Psoas muscle (tissue), 8 donors: ENCODE results near the gene VARS1. TPM values are rescaled to one million over a fixed set of nuclear protein-coding genes. Genes with fewer than 3 reads are reported as not detected.

Experiments used
- ATAC-seq, 4 donors: fragments of 200-7000 bp; cut with Tn5 transposase; one replicate each; pipeline ENCODE4 v1.9.1; 2020; ENCODE audit warnings: moderate library complexity in 3 of 4, mild to moderate bottlenecking in 2 of 4
- DNase-seq, 2 donors: peaks; one replicate each; pipeline ENCODE4 v3.0.0-alpha.2; 2020
- H3K27ac ChIP-seq: fragments of 200-600 bp; one replicate; pipeline ENCODE4 v1.8.0; 2022
- H3K27me3 ChIP-seq, 3 donors: fragments of 200-600 bp in 1 of 3; one replicate each; pipeline versions ENCODE4 v1.6.1 to v1.8.0; 2013 to 2022; ENCODE audit warnings: low read length in 2 of 3, mild to moderate bottlenecking in 2 of 3, moderate library complexity in 1 of 3; ENCODE audit not compliant: insufficient read depth in 3 of 3
- H3K36me3 ChIP-seq, 2 donors: fragments of 200-600 bp in 1 of 2; one replicate each; pipeline versions ENCODE4 v1.6.1 to v1.8.0; 2013 to 2022; ENCODE audit warnings: low read depth in 1 of 2, mild to moderate bottlenecking in 1 of 2, moderate library complexity in 1 of 2; ENCODE audit not compliant: insufficient read depth in 1 of 2
- H3K4me1 ChIP-seq: fragments of 200-600 bp; one replicate; pipeline ENCODE4 v1.8.0; 2022
- H3K4me3 ChIP-seq: fragments of 200-600 bp; one replicate; pipeline ENCODE4 v1.8.0; 2022; ENCODE audit warnings: mild to moderate bottlenecking
- H3K9me3 ChIP-seq: fragments of 200-600 bp; one replicate; pipeline ENCODE4 v1.8.0; 2022
- CTCF ChIP-seq: fragments of 200-600 bp; IDR thresholded peaks from one replicate; pipeline ENCODE4 v1.8.0; 2022; ENCODE audit warnings: antibody characterized with exemption
- WGBS, 3 donors: extraction: QIAGEN DNeasy Blood & Tissue Kit; methylation state at CpG; one replicate each; pipeline versions ENCODE4 v1.1.6 to v1.1.7; 2013; 5-methylcytosine and 5-hydroxymethylcytosine counted together
- intact Hi-C, 2 donors: fragments of 100-400 bp; cut with DNase I; formaldehyde crosslinking; loops; one replicate each; pipeline versions ENCODE4 v1.11.0 to v1.14.2; 2022
- polyA plus RNA-seq, 3 donors: library from polyadenylated mRNA; stranded (reverse); fragments of 200-250 nt; gene quantifications; one replicate each; pipeline ENCODE4 v1.2.3, GENCODE V29; 2013
- total RNA-seq, 4 donors: library from RNA; stranded (reverse); fragmentation: NEBNext Ultra II Directional in 2 of 4; extraction: Animal tissue kit (Norgen Biotek cat#: 25700) in 2 of 4; gene quantifications; one replicate each; pipeline versions ENCODE4 v1.2.1 to v1.2.4, GENCODE V29; 2021 to 2023
- donor health status: healthy with polysubstance abuse.
- donor health status: DM: no; HTN: no; CAD: no; lungs with moderate emphysema.
- donor health status: Bipolar disorder and iron deficiency.
- donor health status: healthy.
- donor health status: DM: yes; HTN: yes; CAD: no.
- donor health status: DM: no; HTN: no; CAD: no.
- donor health status: DM: no; HTN: no; CAD: no.
- donor health status: DM: yes; HTN: yes; CAD: no.

VARS1 gene
- total and polyA plus RNA-seq, 7 donors = 43.9 to 108 (median 65.2) TPM

DNA sequence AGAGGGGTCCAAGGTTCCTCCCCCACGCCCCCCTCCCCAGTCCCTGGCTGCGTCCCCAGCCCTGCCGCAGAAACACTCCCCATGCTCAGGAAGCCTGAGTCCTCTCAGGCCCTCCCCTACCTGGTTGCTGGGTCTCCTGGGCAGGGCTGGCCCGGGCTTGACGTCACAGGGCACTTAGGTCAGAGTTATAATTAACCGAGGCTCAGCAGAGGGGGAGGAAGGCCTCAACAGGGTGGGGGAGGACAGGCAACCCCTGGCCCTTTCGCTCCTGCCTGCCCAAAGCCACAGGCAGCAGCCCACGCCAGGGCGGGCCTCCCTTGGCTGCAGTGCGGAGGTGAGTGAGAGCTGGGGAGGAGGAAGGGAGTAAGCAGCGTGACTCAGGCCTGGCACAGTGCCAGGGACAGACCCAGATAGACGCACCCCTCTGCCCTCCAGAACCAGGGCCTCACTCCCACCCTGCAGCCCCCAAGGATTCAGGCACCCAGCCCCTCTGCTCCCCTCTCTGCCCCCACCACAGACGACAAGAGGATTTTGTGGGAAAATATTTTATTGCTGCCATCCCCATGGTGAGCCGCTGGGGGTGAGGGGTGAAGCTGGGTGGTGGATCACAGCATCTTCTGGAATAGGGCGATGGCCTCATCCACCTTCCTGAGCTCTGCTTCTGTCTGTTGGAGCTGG is 18.4 kb downstream of the VARS1 start, which contains the start of gene VWA7:
Gene VWA7 (minus strand): TSS at position 340 of the 678 bp plus-strand sequence. CDS start 549 bp downstream, outside the sequence.
- ATAC-seq (peak; percentile 80 to 89 (median 86)), DNase-seq (peak; percentile 73 to 86)
- no peaks in the 10 kb centered on the region for H3K27me3 ChIP-seq
- H3K9me3 ChIP-seq = no peaks in the 10 kb centered on the region
- intact Hi-C loops = loop anchor here (2.0 to 10.0 kb wide), 2 partner anchors 54 to 88 kb away; partner anchors contain the start of gene NEU1 (in 1 of the 2)
- TF ChIP-seq CTCF = no peak
- H3K36me3 ChIP-seq = peaks cover 0 to 42% of the 10 kb centered on the region in 2 donors
- peak within 1 kb of the TSS; percentile 55 for H3K4me3 ChIP-seq
- WGBS, 3 donors = 13 to 16% (median 14%) methylated on average over 11 to 15 of the region's 15 CpGs
- H3K4me1 ChIP-seq = peaks cover 17% of the 10 kb centered on the region
- H3K27ac ChIP-seq = peak within 1 kb of the TSS; percentile 88

GRCh38 chr6:31776485-31776988 is 19.0 kb downstream of the VARS1 start:
- peaks cover 17% of the 10 kb centered on the region for H3K4me1 ChIP-seq
- H3K9me3 ChIP-seq = no peaks in the 10 kb centered on the region
- peak overlapping the region; percentile 55 for H3K4me3 ChIP-seq
- ATAC-seq (peak in 1 of 4 donors; percentile 3), DNase-seq (no peak)
- WGBS, 3 donors = 34 to 35% (median 35%) methylated on average over 13 to 14 of the region's 14 CpGs
- peak overlapping the region; percentile 88 for H3K27ac ChIP-seq
- TF ChIP-seq CTCF = no peak
- peaks cover 0 to 36% of the 10 kb centered on the region in 2 donors for H3K36me3 ChIP-seq
- intact Hi-C loops = loop anchor here (2.0 to 10.0 kb wide), 2 partner anchors 54 to 88 kb away; partner anchors contain the start of gene NEU1 (in 1 of the 2)
- no peaks in the 10 kb centered on the region for H3K27me3 ChIP-seq

DNA sequence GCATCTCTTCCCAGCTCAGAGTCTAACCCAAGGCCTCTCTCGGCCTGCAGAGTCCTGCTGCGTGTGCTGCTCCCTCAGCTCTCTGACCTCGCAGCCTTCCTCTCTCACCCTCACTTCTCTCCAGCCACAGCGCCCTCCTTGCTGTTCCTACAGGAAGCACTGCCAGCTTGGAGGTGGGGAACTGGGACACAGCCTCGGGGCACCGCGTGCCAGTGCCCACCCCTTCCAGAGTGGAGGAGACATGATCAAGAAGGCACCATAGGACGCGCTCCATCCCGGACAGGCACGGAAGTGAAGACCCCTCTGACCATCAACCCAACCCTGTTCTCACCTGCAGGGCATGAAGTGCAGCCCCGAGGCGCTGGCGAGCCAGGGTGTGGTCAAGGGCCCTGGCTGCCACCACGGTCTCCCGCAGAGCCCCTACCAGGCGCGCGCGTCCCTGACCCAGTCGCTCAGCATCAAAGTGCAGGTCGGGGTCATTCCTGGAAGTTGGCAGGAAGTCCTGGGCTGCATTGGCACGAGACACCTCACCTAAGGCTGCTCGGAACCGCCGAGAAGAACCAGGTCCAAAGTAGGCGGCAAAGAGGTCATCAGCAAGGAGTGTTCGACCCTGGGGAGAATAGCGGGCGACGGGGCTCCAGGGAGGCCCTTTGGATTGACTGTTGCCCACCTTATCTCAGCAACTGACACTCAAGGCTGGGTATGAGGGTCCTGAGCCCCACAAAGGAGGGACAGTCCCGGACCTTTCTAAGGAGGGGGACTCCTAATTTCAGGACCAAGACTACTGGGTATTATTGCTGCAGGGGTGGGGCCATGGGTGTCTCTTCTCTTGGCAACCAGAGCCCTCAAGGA is 19.7 kb downstream of the VARS1 start:
- H3K27me3 ChIP-seq = no peaks in the 10 kb centered on the region
- H3K4me3 ChIP-seq = peak overlapping the region; percentile 55
- ATAC-seq (no peak), DNase-seq (no peak)
- intact Hi-C loops = loop anchor here (2.0 to 10.0 kb wide), 2 partner anchors 55 to 89 kb away; partner anchors contain the start of gene NEU1 (in 1 of the 2)
- H3K4me1 ChIP-seq = peaks cover 17% of the 10 kb centered on the region
- H3K27ac ChIP-seq = peak overlapping the region; percentile 88
- peaks cover 0 to 29% of the 10 kb centered on the region in 2 donors for H3K36me3 ChIP-seq
- no peak for TF ChIP-seq CTCF
- no peaks in the 10 kb centered on the region for H3K9me3 ChIP-seq
- 84 to 89% (median 87%) methylated on average over 32 of the region's 32 CpGs for WGBS, 3 donors

DNA sequence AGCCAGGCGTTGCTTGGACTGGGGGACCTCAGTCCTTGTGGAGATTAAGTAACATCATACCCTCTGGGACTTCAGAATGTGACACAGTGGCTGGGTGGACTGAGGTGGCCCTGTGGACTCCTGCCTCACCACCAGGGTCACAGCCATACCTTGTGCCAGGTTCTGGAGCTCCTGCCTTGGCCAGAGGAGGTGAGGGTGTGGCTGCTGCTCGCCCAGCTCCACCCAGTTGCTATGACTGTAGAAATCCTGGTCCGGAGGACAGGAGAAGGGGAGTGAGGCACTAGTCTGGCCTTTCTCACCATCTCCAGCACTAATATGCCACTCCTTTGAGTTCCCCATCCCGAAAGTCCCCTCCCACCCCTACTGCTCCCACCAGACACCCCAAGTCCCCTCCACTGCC is 20.4 kb downstream of the VARS1 start:
- WGBS, 3 donors = 71 to 80% (median 72%) methylated on average over 4 of the region's 4 CpGs
- no peak for TF ChIP-seq CTCF
- H3K36me3 ChIP-seq = peaks cover 0 to 23% of the 10 kb centered on the region in 2 donors

More for the DNA sequence above, 20.4 kb downstream of the VARS1 start:
- ATAC-seq = no peak
- no peaks in the 10 kb centered on the region for H3K27me3 ChIP-seq
- H3K4me1 ChIP-seq = peaks cover 17% of the 10 kb centered on the region
- H3K4me3 ChIP-seq = no peak overlapping the region
- no peak for DNase-seq
- H3K9me3 ChIP-seq = no peaks in the 10 kb centered on the region
- peak overlapping the region; percentile 88 for H3K27ac ChIP-seq
- intact Hi-C loops = loop anchor here in 1 of 2 donors (10.0 kb wide), 1 partner anchor 90 kb away; the partner anchor contains the start of gene NEU1
